Esophagus muscularis mucosa (tissue), 4 donors: Measurements from ENCODE around the gene PDCL3. TPM values are rescaled to one million over a fixed set of nuclear protein-coding genes. Genes with fewer than 3 reads are reported as not detected.

Experiments
- DNase-seq: peaks from one replicate; pipeline ENCODE4 v3.0.0-alpha.2; 2017; ENCODE audit errors: extremely low spot score
- H3K27ac ChIP-seq, 4 donors: fragments of 200-600 bp; sonication (generic); replicated peaks in 1 of 4; 1 replicate in 3 of 4; 2 replicates in 1 of 4; pipeline ENCODE4 v1.5.1; 2016 to 2019; ENCODE audit warnings: mild to moderate bottlenecking in 1 of 4
- H3K27me3 ChIP-seq, 4 donors: fragments of 200-600 bp; sonication (generic); one replicate each; pipeline versions ENCODE4 v1.5.1 to v1.6.0; 2016 to 2019
- H3K36me3 ChIP-seq, 4 donors: fragments of 200-600 bp; sonication (generic); one replicate each; pipeline ENCODE4 v1.5.1; 2016 to 2019
- H3K4me1 ChIP-seq, 4 donors: fragments of 200-600 bp; sonication (generic); one replicate each; pipeline ENCODE4 v1.5.1; 2016 to 2019
- H3K4me3 ChIP-seq, 4 donors: fragments of 200-600 bp; sonication (generic); 1 replicate in 2 of 4; 2 replicates in 2 of 4; pipeline ENCODE4 v1.5.1; 2016 to 2019; ENCODE audit warnings: mild to moderate bottlenecking in 4 of 4, moderate library complexity in 1 of 4
- H3K9me3 ChIP-seq, 4 donors: fragments of 200-600 bp; sonication (generic); 1 replicate in 3 of 4; 2 replicates in 1 of 4; pipeline ENCODE4 v1.5.1; 2016 to 2019
- EP300 ChIP-seq: sonication (generic); formaldehyde crosslinking; IDR thresholded peaks from one replicate; pipeline ENCODE4 v1.6.1; 2017; ENCODE audit warnings: antibody characterized with exemption
- POLR2A ChIP-seq: fragments of 450-650 bp; IDR thresholded peaks from one replicate; pipeline ENCODE4 v1.6.1; 2017; ENCODE audit warnings: antibody characterized with exemption, moderate library complexity, mild to moderate bottlenecking, low read depth
- POLR2AphosphoS5 ChIP-seq, 2 donors: sonication (generic); formaldehyde crosslinking; IDR thresholded peaks; one replicate each; pipeline ENCODE4 v1.6.1; 2017; ENCODE audit warnings: antibody characterized with exemption in 2 of 2
- WGBS: methylation state at CpG from one replicate; pipeline ENCODE4 v1.1.5; 2018; 5-methylcytosine and 5-hydroxymethylcytosine counted together
- intact Hi-C: fragments of 100-400 bp; cut with DNase I; formaldehyde crosslinking; loops from one replicate; pipeline ENCODE4 v1.15.1; 2023
- total RNA-seq, 4 donors: library from RNA; depleted of rRNA; stranded (reverse); fragments of >200 nt; gene quantifications; one replicate each; pipeline versions ENCODE4 v1.1.0 to v1.2.1, GENCODE V29; 2016
- TF ChIP-seq, protein P1 (sequence below), 3 experiments: fragments of 200-600 bp in 2 of 3; fragments of 450-650 bp in 1 of 3; sonication (generic) in 2 of 3; IDR thresholded peaks; one replicate each; pipeline ENCODE4 v1.5.1; 2017 to 2019; ENCODE audit warnings: antibody characterized with exemption in 3 of 3, mild to moderate bottlenecking in 2 of 3, moderate library complexity in 1 of 3

PDCL3 gene
- total RNA-seq, 4 donors from 2014 or later: 46.3 to 82.6 (median 61.3) TPM

DNA sequence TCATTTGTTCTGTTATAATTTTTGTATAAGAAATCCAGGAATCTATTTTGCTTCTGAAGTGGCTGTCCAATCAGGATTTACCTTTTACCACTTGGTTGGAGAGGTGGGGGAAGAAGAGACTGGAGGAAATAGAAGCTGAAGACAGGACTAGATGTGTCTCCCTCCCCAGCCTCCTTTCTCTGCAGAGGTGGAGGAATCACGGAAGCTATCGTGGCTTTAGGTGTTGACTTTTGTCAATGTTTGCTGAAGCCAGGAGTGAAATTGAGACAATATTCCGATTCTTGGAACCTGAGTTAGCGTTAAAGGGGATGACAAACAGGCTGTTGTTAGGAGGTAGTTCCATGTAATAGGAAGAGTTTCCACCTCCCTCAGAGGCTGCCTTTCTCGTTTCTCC is 43.5 kb downstream of the PDCL3 start:
- DNase-seq: no peak
- WGBS: 76% methylated on average over 5 of the region's 5 CpGs
- Histone ChIP-seq H3K9me3 (no peaks in the 10 kb centered on the region), H3K4me1 (peaks cover 14 to 29% (median 20%) of the 10 kb centered on the region in 4 donors), H3K27ac (no peak overlapping the region), H3K36me3 (no peaks in the 10 kb centered on the region), H3K27me3 (no peaks in the 10 kb centered on the region), H3K4me3 (no peak overlapping the region)
- no peak for TF ChIP-seq EP300
- no peak for TF ChIP-seq POLR2A
- TF ChIP-seq POLR2AphosphoS5 (IDR thresholded peaks at IDR 0.05): no peak
- TF ChIP-seq, protein P1, sequence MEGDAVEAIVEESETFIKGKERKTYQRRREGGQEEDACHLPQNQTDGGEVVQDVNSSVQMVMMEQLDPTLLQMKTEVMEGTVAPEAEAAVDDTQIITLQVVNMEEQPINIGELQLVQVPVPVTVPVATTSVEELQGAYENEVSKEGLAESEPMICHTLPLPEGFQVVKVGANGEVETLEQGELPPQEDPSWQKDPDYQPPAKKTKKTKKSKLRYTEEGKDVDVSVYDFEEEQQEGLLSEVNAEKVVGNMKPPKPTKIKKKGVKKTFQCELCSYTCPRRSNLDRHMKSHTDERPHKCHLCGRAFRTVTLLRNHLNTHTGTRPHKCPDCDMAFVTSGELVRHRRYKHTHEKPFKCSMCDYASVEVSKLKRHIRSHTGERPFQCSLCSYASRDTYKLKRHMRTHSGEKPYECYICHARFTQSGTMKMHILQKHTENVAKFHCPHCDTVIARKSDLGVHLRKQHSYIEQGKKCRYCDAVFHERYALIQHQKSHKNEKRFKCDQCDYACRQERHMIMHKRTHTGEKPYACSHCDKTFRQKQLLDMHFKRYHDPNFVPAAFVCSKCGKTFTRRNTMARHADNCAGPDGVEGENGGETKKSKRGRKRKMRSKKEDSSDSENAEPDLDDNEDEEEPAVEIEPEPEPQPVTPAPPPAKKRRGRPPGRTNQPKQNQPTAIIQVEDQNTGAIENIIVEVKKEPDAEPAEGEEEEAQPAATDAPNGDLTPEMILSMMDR (IDR thresholded peaks at IDR 0.05): no peak
- intact Hi-C loops: loop anchor here (2.0 to 10.0 kb wide), 3 partner anchors 128 to 378 kb away; no protein-coding TSS in a partner anchor

DNA sequence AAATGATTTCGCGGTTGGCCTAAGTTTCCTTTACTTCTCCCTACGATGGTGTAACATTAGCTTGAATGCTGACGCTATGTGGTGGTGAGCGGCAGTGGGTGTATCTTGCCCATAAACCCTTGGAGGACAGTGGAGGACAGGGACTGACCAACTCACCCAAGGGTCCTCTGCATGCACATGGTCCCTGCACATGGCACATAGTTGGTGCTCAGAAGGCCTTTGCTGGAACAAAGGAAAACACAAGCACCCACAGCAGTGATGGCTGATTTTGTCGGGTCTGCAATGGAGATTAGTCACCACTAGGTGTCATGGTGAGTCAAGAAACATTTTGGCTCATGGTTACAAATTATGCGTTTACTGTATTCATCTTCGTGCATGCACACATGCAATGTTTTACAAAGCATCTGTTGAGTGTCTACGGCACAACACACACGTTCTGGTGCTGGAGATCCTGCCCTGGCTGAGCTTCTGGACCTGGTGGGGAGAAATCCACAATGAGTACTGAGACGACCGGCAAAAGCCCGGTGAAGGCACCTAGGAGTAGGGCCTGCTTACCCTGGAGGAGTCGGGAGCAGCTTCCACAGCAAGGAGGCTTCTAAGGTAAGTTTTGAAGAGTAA is 44.0 kb downstream of the PDCL3 start:
- Histone ChIP-seq H3K9me3 (no peaks in the 10 kb centered on the region), H3K27ac (no peak overlapping the region), H3K27me3 (no peaks in the 10 kb centered on the region), H3K36me3 (no peaks in the 10 kb centered on the region), H3K4me1 (peaks cover 14 to 29% (median 20%) of the 10 kb centered on the region in 4 donors), H3K4me3 (no peak overlapping the region)
- intact Hi-C loops: loop anchor here (2.0 to 10.0 kb wide), 3 partner anchors 128 to 378 kb away; no protein-coding TSS in a partner anchor
- 59% methylated on average over 14 of the region's 14 CpGs for WGBS
- TF ChIP-seq POLR2A (no peak), POLR2AphosphoS5 (IDR thresholded peaks at IDR 0.05) (no peak), EP300 (no peak)
- TF ChIP-seq, protein P1 (IDR thresholded peaks at IDR 0.05): peak; percentile 75 to 85 (median 77)
- DNase-seq: no peak

DNA sequence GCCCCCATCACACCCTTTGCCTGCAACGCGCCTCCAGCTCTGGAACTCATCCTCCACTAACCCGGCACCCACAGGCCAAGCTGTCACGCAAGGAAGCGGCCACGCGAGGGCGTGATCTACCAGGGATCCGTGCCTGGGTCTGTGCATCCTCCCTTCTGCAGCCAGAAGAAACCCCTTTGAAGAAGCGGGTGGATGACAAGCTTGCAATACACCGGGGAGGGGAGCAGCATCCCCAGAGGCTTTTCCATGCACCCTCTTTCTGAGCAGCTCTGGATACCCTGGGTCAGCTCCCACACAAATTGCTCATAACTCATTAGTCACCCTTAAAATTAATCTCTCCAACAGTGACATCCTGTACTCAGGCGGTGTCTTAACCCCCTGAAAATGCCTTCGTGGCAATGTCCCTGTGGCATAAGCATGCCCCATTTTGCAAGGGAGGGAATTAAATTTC is 47.6 kb downstream of the PDCL3 start:
- no peaks in the 10 kb centered on the region for H3K9me3 ChIP-seq
- DNase-seq: no peak
- H3K27me3 ChIP-seq: no peaks in the 10 kb centered on the region
- intact Hi-C loops: no loop called here
- no peak overlapping the region for H3K27ac ChIP-seq
- WGBS: 14% methylated on average over 11 of the region's 13 CpGs
- no peak overlapping the region for H3K4me3 ChIP-seq
- TF ChIP-seq POLR2A: no peak
- TF ChIP-seq, protein P1 (IDR thresholded peaks at IDR 0.05): peak; percentile 45 to 71 (median 52)
- H3K4me1 ChIP-seq: peaks cover 0 to 9% (median 0%) of the 10 kb centered on the region in 4 donors
- H3K36me3 ChIP-seq: no peaks in the 10 kb centered on the region

DNA sequence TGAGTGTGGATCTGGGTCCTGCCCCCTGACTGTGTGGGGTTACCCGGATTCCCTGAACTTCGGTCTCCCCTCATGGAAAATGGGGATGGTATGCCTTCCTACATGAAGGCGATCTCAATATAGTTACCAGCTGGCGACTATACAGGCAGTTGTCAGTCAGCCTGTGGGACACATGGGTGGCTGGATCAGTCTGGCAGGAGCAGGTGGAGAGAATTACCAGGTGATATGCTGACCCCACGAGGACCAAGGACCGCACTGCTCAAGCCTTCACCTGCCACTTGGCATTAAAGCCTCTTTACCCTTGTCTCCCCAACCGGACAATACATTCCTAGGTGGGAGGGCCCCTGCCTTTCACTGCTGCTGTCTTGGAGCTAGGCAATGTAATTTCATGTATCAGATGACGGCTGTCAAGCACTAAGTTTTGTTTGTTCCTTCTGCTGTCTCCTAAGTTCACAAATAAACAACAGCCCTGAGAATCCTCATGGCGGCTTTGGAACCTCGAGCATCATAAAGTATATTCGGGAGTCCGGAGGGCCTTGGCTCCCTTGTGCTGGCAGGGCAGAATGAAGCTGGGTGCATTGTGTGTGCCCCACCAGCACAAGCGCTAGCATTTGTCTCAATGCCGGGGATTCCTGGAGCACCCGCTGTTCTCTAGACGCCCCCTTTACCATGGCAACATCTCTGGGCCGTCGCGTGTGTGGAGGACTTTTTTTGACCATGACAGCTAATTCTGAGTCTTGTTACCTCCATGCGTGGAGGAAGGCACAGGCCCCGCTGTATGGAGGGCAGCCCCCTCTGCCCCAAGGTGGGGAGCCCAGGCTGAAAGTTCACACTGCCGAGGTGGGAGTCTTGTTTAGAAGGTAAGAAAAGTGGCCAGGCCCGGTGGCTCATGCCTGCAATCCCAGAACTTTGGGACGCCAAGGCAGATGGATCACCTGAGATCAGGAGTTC is 48.6 kb downstream of the PDCL3 start:
- intact Hi-C loops: no loop called here
- peaks cover 0 to 9% (median 0%) of the 10 kb centered on the region in 4 donors for H3K4me1 ChIP-seq
- 86% methylated on average over 24 of the region's 24 CpGs for WGBS

More for the DNA sequence above, 48.6 kb downstream of the PDCL3 start:
- Histone ChIP-seq H3K27ac (no peak overlapping the region), H3K27me3 (no peaks in the 10 kb centered on the region), H3K4me3 (no peak overlapping the region), H3K9me3 (no peaks in the 10 kb centered on the region), H3K36me3 (no peaks in the 10 kb centered on the region)
- TF ChIP-seq POLR2AphosphoS5 (IDR thresholded peaks at IDR 0.05) (no peak), POLR2A (no peak), EP300 (no peak)
- TF ChIP-seq, protein P1 (IDR thresholded peaks at IDR 0.05): no peak
- DNase-seq: peak; percentile 87
